ENCODE results near the gene CD14.

DNA sequence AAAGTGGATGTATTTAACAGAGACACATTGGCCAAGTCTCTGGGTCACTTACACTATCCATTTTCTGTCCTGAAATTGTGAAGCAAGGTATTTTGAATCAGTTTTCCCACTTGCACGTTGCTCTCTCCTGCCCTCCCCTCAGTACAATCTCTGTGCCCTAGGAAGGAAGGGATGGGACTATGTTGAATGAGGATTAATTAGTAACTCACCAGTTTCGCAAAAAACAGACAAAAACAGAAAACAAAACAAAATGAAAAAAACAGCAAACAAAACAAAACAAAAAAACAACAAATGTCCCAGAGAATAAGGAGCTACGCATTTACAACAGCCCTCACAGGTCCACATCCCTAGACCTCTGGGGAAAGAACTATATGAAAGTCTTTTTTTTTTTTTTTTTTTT is 1.1 kb upstream of the CD14 start:
- TF ChIP-seq, protein P1, sequence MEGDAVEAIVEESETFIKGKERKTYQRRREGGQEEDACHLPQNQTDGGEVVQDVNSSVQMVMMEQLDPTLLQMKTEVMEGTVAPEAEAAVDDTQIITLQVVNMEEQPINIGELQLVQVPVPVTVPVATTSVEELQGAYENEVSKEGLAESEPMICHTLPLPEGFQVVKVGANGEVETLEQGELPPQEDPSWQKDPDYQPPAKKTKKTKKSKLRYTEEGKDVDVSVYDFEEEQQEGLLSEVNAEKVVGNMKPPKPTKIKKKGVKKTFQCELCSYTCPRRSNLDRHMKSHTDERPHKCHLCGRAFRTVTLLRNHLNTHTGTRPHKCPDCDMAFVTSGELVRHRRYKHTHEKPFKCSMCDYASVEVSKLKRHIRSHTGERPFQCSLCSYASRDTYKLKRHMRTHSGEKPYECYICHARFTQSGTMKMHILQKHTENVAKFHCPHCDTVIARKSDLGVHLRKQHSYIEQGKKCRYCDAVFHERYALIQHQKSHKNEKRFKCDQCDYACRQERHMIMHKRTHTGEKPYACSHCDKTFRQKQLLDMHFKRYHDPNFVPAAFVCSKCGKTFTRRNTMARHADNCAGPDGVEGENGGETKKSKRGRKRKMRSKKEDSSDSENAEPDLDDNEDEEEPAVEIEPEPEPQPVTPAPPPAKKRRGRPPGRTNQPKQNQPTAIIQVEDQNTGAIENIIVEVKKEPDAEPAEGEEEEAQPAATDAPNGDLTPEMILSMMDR (conservative IDR thresholded peaks at IDR 0.05; ENCODE audit: low read depth, low read length), result no peak
- TF ChIP-seq EZH2 (IDR thresholded peaks at IDR 0.05; ENCODE audit: low read length, unreplicated experiment) (no peak), EZH2phosphoT487 (IDR thresholded peaks at IDR 0.05; ENCODE audit: borderline replicate concordance, low read length) (no peak)
